ENCODE results near the gene LIPA.

The LIPA gene

DNA sequence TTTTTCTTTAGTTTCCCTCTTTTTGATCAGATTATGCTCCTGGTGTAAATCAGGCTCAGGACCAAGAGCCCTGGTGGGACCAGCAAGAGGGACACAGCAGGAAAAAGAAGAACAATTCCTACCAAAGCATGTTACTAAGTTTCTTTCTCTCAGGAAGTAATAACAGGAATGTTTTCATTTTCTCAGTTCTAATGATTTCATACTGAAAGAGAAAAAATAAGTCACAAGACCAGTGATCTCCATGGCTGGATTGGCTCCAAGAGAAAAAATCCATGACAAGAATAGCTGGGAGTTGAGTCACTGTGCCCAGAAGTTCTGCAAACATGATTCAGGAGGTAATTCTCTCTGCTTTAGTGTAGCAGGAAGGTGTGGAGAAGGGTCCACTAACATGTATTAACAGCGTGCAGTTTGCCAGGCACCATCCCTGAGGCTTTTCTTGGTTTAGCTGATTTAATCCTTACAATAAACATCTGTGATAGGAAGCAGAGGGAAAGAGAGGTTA lies 26.5 kb upstream of the LIPA start:
- Histone ChIP-seq H3K27me3 (no peaks in the 10 kb centered on the region), H3K4me1 (peaks cover 0 to 68% (median 46%) of the 10 kb centered on the region in 4 donors), H3K27ac (peak overlapping the region; percentile 81 to 86), H3K36me3 (no peaks in the 10 kb centered on the region), H3K4me3 (no peak overlapping the region), H3K9me3 (no peaks in the 10 kb centered on the region)
- peak in 1 of 2 donors; percentile 68 for DNase-seq
- intact Hi-C loops (cut with DNase I; ENCODE audit: low total_unique reads), result no loop called here
- TF ChIP-seq, protein P1, sequence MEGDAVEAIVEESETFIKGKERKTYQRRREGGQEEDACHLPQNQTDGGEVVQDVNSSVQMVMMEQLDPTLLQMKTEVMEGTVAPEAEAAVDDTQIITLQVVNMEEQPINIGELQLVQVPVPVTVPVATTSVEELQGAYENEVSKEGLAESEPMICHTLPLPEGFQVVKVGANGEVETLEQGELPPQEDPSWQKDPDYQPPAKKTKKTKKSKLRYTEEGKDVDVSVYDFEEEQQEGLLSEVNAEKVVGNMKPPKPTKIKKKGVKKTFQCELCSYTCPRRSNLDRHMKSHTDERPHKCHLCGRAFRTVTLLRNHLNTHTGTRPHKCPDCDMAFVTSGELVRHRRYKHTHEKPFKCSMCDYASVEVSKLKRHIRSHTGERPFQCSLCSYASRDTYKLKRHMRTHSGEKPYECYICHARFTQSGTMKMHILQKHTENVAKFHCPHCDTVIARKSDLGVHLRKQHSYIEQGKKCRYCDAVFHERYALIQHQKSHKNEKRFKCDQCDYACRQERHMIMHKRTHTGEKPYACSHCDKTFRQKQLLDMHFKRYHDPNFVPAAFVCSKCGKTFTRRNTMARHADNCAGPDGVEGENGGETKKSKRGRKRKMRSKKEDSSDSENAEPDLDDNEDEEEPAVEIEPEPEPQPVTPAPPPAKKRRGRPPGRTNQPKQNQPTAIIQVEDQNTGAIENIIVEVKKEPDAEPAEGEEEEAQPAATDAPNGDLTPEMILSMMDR (IDR thresholded peaks at IDR 0.05), result no peak

DNA sequence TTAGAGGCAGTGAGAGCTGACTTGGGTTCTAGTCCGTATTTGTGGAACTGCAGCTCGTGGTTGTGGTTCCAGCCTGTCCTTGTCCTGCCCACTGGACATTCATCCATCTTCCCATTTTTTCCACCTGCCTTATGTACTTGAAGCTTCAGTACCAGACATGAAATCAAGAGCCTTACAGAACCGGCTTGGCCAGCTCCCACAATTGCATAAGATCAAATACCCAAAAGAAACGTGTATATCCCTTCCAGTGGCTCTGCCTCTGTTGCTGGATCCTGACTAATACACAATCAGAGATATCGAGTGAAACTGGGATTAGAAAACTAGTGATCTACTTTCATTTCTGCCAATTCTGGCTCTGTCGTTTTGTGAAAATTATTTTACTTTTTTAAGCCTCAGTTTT lies 23.8 kb upstream of the LIPA start:
- intact Hi-C loops (cut with DNase I; ENCODE audit: low total_unique reads), result no loop called here
- Histone ChIP-seq H3K27ac (peak overlapping the region; percentile 14 to 28), H3K4me1 (peaks cover 0 to 48% (median 35%) of the 10 kb centered on the region in 4 donors), H3K4me3 (no peak overlapping the region), H3K36me3 (no peaks in the 10 kb centered on the region), H3K27me3 (no peaks in the 10 kb centered on the region), H3K9me3 (no peaks in the 10 kb centered on the region)
- DNase-seq, result peak in 1 of 2 donors; percentile 47
- TF ChIP-seq, protein P1 (IDR thresholded peaks at IDR 0.05), result no peak

DNA sequence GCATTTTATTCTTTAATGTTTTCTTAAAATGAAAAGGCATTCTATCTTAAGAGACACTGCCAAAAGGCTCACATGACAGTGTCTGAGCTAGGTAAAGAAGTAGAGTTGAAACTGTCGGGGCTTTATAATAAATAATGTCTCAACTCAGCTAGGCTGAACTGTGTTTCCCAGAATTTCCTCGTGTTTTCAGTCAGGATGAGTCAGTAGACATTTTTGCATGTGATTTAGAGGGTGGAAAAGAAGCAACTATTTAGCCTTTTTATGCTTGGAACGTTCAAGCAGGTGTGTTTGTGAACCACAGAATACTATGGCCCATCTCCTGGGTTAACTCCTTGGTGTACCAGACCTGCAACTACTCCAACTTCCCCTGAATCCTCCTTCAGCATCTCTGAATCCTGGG lies 23.4 kb upstream of the LIPA start:
- no peaks in the 10 kb centered on the region for H3K27me3 ChIP-seq
- H3K4me3 ChIP-seq, result no peak overlapping the region
- no peaks in the 10 kb centered on the region for H3K36me3 ChIP-seq
- H3K9me3 ChIP-seq, result no peaks in the 10 kb centered on the region
- peaks cover 0 to 48% (median 35%) of the 10 kb centered on the region in 4 donors for H3K4me1 ChIP-seq
- peak overlapping the region; percentile 14 to 28 for H3K27ac ChIP-seq
- no peak for DNase-seq
- intact Hi-C loops (cut with DNase I; ENCODE audit: low total_unique reads), result no loop called here
- TF ChIP-seq, protein P1 (IDR thresholded peaks at IDR 0.05), result no peak

DNA sequence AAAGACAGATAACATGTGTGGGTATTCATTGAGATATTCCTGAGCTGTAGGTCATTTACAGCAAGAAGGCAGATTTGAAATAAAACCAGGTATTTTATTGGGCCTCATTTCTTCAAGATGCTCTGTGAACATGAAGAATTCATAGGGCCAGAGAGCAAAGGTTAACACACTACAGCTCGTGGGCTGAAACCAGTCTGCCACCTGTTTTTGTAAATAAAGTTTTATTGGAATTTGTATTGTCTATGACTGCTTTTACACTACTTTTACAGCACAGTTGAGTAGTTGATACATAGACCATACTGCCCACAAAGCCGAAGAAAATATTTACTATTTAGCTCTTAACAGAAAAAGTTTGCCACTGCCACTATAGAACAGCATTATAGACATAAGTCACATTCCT lies 22.1 kb upstream of the LIPA start:
- no peak overlapping the region for H3K4me3 ChIP-seq
- H3K4me1 ChIP-seq, result peaks cover 0 to 37% (median 24%) of the 10 kb centered on the region in 4 donors
- DNase-seq, result no peak
- no peaks in the 10 kb centered on the region for H3K27me3 ChIP-seq
- TF ChIP-seq, protein P1 (IDR thresholded peaks at IDR 0.05), result no peak
- H3K9me3 ChIP-seq, result no peaks in the 10 kb centered on the region
- intact Hi-C loops (cut with DNase I; ENCODE audit: low total_unique reads), result no loop called here
- no peaks in the 10 kb centered on the region for H3K36me3 ChIP-seq
- H3K27ac ChIP-seq, result no peak overlapping the region

DNA sequence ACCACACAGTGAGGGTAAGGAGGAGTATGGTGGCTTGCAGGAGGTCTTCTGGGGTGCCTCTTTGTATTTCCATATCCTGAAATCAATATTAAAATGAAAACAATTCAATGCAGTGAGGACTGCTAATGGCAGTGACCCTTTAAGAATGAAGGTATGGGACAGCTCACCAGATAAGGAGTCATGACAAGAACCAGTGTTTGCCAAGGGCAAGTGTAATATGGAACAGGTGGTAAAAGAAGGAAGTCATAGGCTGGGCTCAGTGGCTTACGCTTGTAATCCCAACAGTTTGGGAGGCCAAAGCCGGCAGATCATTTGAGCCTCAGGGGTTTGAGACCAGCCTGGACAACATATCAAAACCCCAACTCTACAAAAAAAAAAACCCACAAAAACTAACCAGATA lies 20.0 kb upstream of the LIPA start:
- H3K27me3 ChIP-seq, result no peaks in the 10 kb centered on the region
- no peaks in the 10 kb centered on the region for H3K36me3 ChIP-seq
- intact Hi-C loops (cut with DNase I; ENCODE audit: low total_unique reads), result no loop called here
- H3K4me1 ChIP-seq, result peaks cover 0 to 19% (median 14%) of the 10 kb centered on the region in 4 donors
- no peaks in the 10 kb centered on the region for H3K9me3 ChIP-seq
- no peak overlapping the region for H3K4me3 ChIP-seq
- no peak for DNase-seq
- TF ChIP-seq, protein P1 (IDR thresholded peaks at IDR 0.05), result no peak
- no peak overlapping the region for H3K27ac ChIP-seq

DNA sequence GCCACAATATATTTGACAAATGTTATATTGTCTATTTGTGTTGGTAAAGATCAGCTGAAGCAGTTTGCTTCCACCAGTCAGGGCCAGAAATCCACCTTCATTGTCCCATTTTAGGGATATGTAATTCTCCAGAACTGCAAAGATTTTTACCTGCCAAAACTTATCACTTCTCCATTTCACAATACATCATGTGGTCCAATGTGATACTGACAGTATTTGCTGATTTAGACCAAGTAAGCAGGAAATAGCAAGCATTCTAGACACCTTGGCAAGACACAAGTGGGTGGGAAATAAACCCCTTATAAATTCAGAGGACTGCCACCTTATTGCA lies 18.5 kb upstream of the LIPA start:
- Histone ChIP-seq H3K27ac (no peak overlapping the region), H3K27me3 (no peaks in the 10 kb centered on the region), H3K4me3 (no peak overlapping the region), H3K4me1 (peaks cover 0 to 10% (median 6%) of the 10 kb centered on the region in 4 donors), H3K9me3 (no peaks in the 10 kb centered on the region), H3K36me3 (no peaks in the 10 kb centered on the region)
- intact Hi-C loops (cut with DNase I; ENCODE audit: low total_unique reads), result no loop called here
- TF ChIP-seq, protein P1 (IDR thresholded peaks at IDR 0.05), result no peak
- DNase-seq, result no peak

Data from tibial artery (tissue), 4 donors.